AG04449 (cell line): ENCODE measurements around the gene ERRFI1.

Source experiments
- CTCF ChIA-PET: fragments of 350-600 bp; formaldehyde crosslinking; extraction: SDS; loops from one replicate; lab custom pipeline; 2021; ENCODE audit warnings: antibody characterized with exemption; lab: Yijun Ruan, JAX
- POLR2A ChIA-PET: fragments of 400-600, 350-600 bp; formaldehyde crosslinking; extraction: SDS; loops from one replicate; lab custom pipeline; 2020; ENCODE audit warnings: antibody characterized with exemption, inconsistent platforms; lab: Yijun Ruan, JAX
- DNase-seq: peaks from one replicate; pipeline ENCODE4 v3.0.0-alpha.2; 2010; ENCODE audit warnings: low read depth, low spot score
- H3K4me3 ChIP-seq: 2 replicates; pipeline ENCODE4 v1.5.1; 2011; ENCODE audit warnings: low read depth, mild to moderate bottlenecking, control low read depth, low read length
- CTCF ChIP-seq: IDR thresholded peaks from one replicate; pipeline ENCODE4 v1.5.1; 2011; ENCODE audit warnings: mild to moderate bottlenecking, moderate library complexity, low read length, control low read depth, inconsistent platforms; ENCODE audit not compliant: insufficient read depth; ENCODE audit errors: missing control alignments

Gene ERRFI1

GRCh38 chr1:8033322-8033721 lies 7.2 kb upstream of the ERRFI1 start:
- CTCF ChIA-PET, result interaction anchor here (0.9 to 13.5 kb wide), 7 partner anchors 17 to 280 kb away, joined by 3 to 188 read pairs (median 7); no protein-coding TSS in a partner anchor
- DNase-seq, result no peak
- no peak for TF ChIP-seq CTCF
- no peak overlapping the region for H3K4me3 ChIP-seq
- POLR2A ChIA-PET, result interaction anchor here (0.8 kb wide), 1 partner anchor 18 kb away, joined by 3 read pairs; no protein-coding TSS in a partner anchor

DNA sequence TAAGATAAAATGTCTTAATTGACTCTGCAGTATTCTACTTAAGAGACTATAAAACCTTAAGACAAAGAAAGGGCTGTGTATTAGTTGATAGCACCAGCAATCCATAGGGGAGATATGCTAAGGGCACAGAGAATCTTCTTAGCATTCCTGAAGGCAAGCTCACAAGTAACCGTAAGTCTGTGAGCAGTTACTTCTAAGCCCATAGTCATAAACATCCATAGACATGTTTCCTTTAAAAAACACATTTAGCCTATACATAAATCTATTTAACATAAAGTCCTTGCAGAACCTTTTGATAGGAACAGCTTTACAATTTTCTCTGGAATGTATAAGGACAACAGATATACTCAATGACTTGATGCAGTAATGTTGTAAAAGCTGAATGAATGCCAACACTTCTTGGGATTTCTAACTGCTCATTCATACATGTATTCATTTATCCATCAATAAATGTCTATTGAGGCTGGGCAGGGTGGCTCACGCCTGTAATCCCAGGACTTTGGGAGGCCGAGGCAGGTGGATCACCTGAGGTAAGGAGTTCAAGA lies 6.3 kb upstream of the ERRFI1 start:
- no peak for TF ChIP-seq CTCF
- POLR2A ChIA-PET, result interaction anchor here (0.8 to 1.1 kb wide), 5 partner anchors 8 to 110 kb away, joined by 3 to 5 read pairs (median 4); no protein-coding TSS in a partner anchor
- DNase-seq, result peak; percentile 51
- CTCF ChIA-PET, result interaction anchor here (0.7 to 13.5 kb wide), 24 partner anchors 8 to 320 kb away, joined by 3 to 188 read pairs (median 4); no protein-coding TSS in a partner anchor
- no peak overlapping the region for H3K4me3 ChIP-seq

DNA sequence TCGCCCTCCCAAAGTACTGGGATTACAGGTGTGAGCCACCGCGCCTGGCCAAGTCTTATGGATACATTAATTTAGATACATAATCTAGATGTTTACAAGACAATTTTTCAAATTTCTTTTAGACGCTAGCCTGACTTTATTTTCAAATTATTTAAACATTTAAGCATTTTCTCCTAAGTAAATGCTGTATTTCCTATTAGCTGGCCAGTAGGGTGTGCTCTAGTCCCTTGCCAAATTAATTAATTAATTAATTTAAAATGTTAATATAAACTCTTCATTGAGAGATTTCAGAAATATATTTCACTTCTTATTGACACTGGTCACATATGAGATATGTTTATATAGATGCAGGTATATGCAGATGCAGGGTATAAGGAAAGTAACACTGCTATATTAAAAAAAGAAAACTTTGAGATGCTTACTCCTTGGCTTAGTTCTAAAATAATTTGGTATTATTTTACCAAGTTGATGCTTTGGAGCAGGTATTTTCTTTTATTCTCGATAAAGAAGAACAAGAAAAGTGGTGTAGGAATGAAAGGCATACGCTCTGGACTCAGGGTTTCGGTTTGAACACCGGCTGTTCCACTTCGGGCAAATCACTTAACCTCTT lies 5.2 kb upstream of the ERRFI1 start:
- ChIA-PET CTCF (interaction anchor here (0.6 to 13.5 kb wide), 42 partner anchors 9 to 318 kb away, joined by 3 to 188 read pairs (median 4); partner anchors contain the start of gene TNFRSF9), POLR2A (interaction anchor here (1.1 kb wide), 1 partner anchor 52 kb away, joined by 5 read pairs; no protein-coding TSS in a partner anchor)
- peak; percentile 14 for TF ChIP-seq CTCF
- no peak overlapping the region for H3K4me3 ChIP-seq
- DNase-seq, result no peak

DNA sequence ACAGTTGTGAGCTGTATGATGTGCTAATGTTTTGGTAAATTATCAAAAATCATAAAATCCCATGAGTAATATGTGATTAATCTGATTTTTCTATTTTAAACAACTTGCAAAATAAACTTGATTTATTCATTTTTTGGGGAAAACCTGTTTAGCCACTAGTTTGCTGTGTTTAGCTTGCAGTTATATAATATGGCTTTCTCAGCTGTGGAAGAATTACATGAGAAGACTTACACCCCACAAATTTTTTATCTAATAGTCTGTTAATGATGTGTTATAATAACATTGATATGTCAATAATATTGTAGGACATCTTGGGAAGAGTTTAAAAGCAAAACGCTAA lies 2.4 kb upstream of the ERRFI1 start:
- CTCF ChIA-PET, result interaction anchor here (0.6 to 13.5 kb wide), 10 partner anchors 12 to 285 kb away, joined by 3 to 188 read pairs (median 4); no protein-coding TSS in a partner anchor
- TF ChIP-seq CTCF, result no peak
- DNase-seq, result no peak
- no peak overlapping the region for H3K4me3 ChIP-seq
- POLR2A ChIA-PET, result interaction anchor here (0.8 to 1.0 kb wide), 2 partner anchors 286 to 428 kb away, joined by 3 read pairs; no protein-coding TSS in a partner anchor

- POLR2A ChIA-PET, result interaction anchor here (0.6 to 1.6 kb wide), 6 partner anchors 13 to 428 kb away, joined by 3 to 6 read pairs (median 3); no protein-coding TSS in a partner anchor
- peak; percentile 80 for DNase-seq
- peak overlapping the region; percentile 2; the same call in 1 of the 2 replicates for H3K4me3 ChIP-seq
- CTCF ChIA-PET, result interaction anchor here (0.6 to 13.5 kb wide), 14 partner anchors 9 to 291 kb away, joined by 3 to 188 read pairs (median 3); no protein-coding TSS in a partner anchor
- no peak for TF ChIP-seq CTCF
These were observed 1.9 kb upstream of the ERRFI1 start for GRCh38 chr1:8027748-8028570.
